Adrenal gland (tissue), 5 donors: Measurements from ENCODE around the gene ZNHIT1.

Source experiments
- POLR2A ChIP-seq, 2 donors: fragments of 450-650 bp; IDR thresholded peaks; one replicate each; pipeline ENCODE4 v1.6.1; 2017; ENCODE audit warnings: antibody characterized with exemption in 2 of 2, mild to moderate bottlenecking in 2 of 2, moderate library complexity in 1 of 2
- TF ChIP-seq, protein P1 (sequence below), 6 experiments: fragments of 450-650 bp in 4 of 6; fragments of 200-600 bp in 2 of 6; sonication (generic) in 1 of 6; IDR thresholded peaks; 1 replicate in 5 of 6; 2 replicates in 1 of 6; pipeline versions ENCODE4 v1.5.1 to v1.8.0; 2016 to 2021; ENCODE audit warnings: antibody characterized with exemption in 6 of 6, mild to moderate bottlenecking in 2 of 6, moderate library complexity in 1 of 6
- donor health status: DM: no; HTN: no; CAD: no.

- TF ChIP-seq, protein P1, sequence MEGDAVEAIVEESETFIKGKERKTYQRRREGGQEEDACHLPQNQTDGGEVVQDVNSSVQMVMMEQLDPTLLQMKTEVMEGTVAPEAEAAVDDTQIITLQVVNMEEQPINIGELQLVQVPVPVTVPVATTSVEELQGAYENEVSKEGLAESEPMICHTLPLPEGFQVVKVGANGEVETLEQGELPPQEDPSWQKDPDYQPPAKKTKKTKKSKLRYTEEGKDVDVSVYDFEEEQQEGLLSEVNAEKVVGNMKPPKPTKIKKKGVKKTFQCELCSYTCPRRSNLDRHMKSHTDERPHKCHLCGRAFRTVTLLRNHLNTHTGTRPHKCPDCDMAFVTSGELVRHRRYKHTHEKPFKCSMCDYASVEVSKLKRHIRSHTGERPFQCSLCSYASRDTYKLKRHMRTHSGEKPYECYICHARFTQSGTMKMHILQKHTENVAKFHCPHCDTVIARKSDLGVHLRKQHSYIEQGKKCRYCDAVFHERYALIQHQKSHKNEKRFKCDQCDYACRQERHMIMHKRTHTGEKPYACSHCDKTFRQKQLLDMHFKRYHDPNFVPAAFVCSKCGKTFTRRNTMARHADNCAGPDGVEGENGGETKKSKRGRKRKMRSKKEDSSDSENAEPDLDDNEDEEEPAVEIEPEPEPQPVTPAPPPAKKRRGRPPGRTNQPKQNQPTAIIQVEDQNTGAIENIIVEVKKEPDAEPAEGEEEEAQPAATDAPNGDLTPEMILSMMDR (IDR thresholded peaks at IDR 0.05): no peak
- TF ChIP-seq POLR2A (IDR thresholded peaks at IDR 0.05): no peak
These were observed 46.5 kb upstream of the ZNHIT1 start for GRCh38 chr7:101171442-101171837.
